ENCODE results near the gene SAP30BP. TPM values are rescaled to one million over a fixed set of nuclear protein-coding genes. Genes with fewer than 3 reads are reported as not detected.

SAP30BP gene
- total RNA-seq, 4 donors from 2014 or later, result 68.2 to 87.2 (median 77.2) TPM

- WGBS, 2 donors (ENCODE audit: low coverage in 1 of 2), result 43 to 59% methylated on average over 3 to 4 of the region's 14 CpGs
- H3K4me1 ChIP-seq, result no peaks in the 10 kb centered on the region
- no peak overlapping the region for H3K4me3 ChIP-seq
- H3K27ac ChIP-seq, result no peak overlapping the region
- H3K27me3 ChIP-seq, result peaks cover 14% of the 10 kb centered on the region
- no peak for TF ChIP-seq CTCF (IDR thresholded peaks at IDR 0.05)
- TF ChIP-seq POLR2AphosphoS5 (IDR thresholded peaks at IDR 0.05), result no peak
- no peak for TF ChIP-seq EP300 (IDR thresholded peaks at IDR 0.05)
- no peak for TF ChIP-seq POLR2A (IDR thresholded peaks at IDR 0.05)
- ATAC-seq, result peak; percentile 37
- peaks cover 0 to 70% of the 10 kb centered on the region in 2 donors for H3K36me3 ChIP-seq
- no peaks in the 10 kb centered on the region for H3K9me3 ChIP-seq
These were observed 71.2 kb downstream of the SAP30BP start for GRCh38 chr17:75738218-75738802.

GRCh38 chr17:75739174-75739573, 72.0 kb downstream of the SAP30BP start:
- Histone ChIP-seq H3K27me3 (peaks cover 14% of the 10 kb centered on the region), H3K27ac (no peak overlapping the region), H3K36me3 (peaks cover 0 to 75% of the 10 kb centered on the region in 2 donors), H3K9me3 (no peaks in the 10 kb centered on the region), H3K4me3 (no peak overlapping the region), H3K4me1 (no peaks in the 10 kb centered on the region)
- no peak for TF ChIP-seq CTCF (IDR thresholded peaks at IDR 0.05)
- no peak for TF ChIP-seq POLR2A (IDR thresholded peaks at IDR 0.05)
- WGBS, 2 donors (ENCODE audit: low coverage in 1 of 2), result 50 to 88% methylated on average over 2 to 7 of the region's 7 CpGs
- no peak for ATAC-seq

- Histone ChIP-seq H3K27me3 (peaks cover 14% of the 10 kb centered on the region), H3K4me3 (no peak overlapping the region), H3K4me1 (no peaks in the 10 kb centered on the region), H3K36me3 (peaks cover 0 to 80% of the 10 kb centered on the region in 2 donors), H3K9me3 (no peaks in the 10 kb centered on the region), H3K27ac (no peak overlapping the region)
- no CpG with 5 or more reads among the region's 14 CpGs for WGBS, 2 donors (ENCODE audit: low coverage in 1 of 2)
- no peak for TF ChIP-seq CTCF (IDR thresholded peaks at IDR 0.05)
- TF ChIP-seq EP300 (IDR thresholded peaks at IDR 0.05), result no peak
- ATAC-seq, result no peak
These were observed 72.7 kb downstream of the SAP30BP start for GRCh38 chr17:75739801-75740200.

- no peaks in the 10 kb centered on the region for H3K9me3 ChIP-seq
- H3K36me3 ChIP-seq, result peaks cover 0 to 80% of the 10 kb centered on the region in 2 donors
- H3K4me1 ChIP-seq, result no peaks in the 10 kb centered on the region
- TF ChIP-seq POLR2A (IDR thresholded peaks at IDR 0.05), result no peak
- no peak for TF ChIP-seq CTCF (IDR thresholded peaks at IDR 0.05)
- TF ChIP-seq EP300 (IDR thresholded peaks at IDR 0.05), result no peak
- TF ChIP-seq POLR2AphosphoS5 (IDR thresholded peaks at IDR 0.05), result no peak
- no peak overlapping the region for H3K27ac ChIP-seq
- WGBS, 2 donors (ENCODE audit: low coverage in 1 of 2), result 100% methylated on average over 2 to 5 of the region's 17 CpGs
- no peak for ATAC-seq
- peaks cover 14% of the 10 kb centered on the region for H3K27me3 ChIP-seq
- H3K4me3 ChIP-seq, result no peak overlapping the region
These were observed 73.1 kb downstream of the SAP30BP start for GRCh38 chr17:75740215-75740614.

- no peak for ATAC-seq
- H3K36me3 ChIP-seq, result peaks cover 0 to 79% of the 10 kb centered on the region in 2 donors
- no peak for TF ChIP-seq EP300 (IDR thresholded peaks at IDR 0.05)
- TF ChIP-seq CTCF (IDR thresholded peaks at IDR 0.05), result no peak
- TF ChIP-seq POLR2AphosphoS5 (IDR thresholded peaks at IDR 0.05), result no peak
- TF ChIP-seq POLR2A (IDR thresholded peaks at IDR 0.05), result no peak
- no peaks in the 10 kb centered on the region for H3K9me3 ChIP-seq
- H3K27me3 ChIP-seq, result peaks cover 14% of the 10 kb centered on the region
- WGBS, 2 donors (ENCODE audit: low coverage in 1 of 2), result no CpG with 5 or more reads among the region's 17 CpGs
- no peak overlapping the region for H3K27ac ChIP-seq
- H3K4me1 ChIP-seq, result no peaks in the 10 kb centered on the region
- H3K4me3 ChIP-seq, result no peak overlapping the region
These were observed 73.5 kb downstream of the SAP30BP start for GRCh38 chr17:75740631-75741077.

Measured in gastroesophageal sphincter (tissue), 4 donors.